ENCODE measurements around the gene ANKRD62.

DNA sequence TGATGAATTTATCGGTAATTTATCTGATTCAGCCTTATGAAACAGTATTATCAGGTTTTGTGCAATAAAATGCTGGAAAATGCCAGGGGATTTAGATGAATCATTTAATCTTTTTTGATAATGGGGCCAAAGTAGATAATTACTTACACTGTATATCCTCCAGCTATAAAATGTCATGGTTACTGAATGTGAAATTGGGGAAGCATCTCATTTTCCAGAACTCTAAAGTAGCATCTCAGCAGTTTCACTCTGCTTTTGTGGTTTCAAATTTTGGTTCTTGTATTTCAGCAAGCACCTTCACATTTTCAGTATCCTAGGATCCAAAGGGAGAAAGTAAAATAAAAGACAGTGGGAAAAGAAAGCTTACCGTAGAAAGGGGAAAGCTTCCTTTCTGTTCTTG, 12.8 kb downstream of the ANKRD62 start:
- TF ChIP-seq, protein P1, sequence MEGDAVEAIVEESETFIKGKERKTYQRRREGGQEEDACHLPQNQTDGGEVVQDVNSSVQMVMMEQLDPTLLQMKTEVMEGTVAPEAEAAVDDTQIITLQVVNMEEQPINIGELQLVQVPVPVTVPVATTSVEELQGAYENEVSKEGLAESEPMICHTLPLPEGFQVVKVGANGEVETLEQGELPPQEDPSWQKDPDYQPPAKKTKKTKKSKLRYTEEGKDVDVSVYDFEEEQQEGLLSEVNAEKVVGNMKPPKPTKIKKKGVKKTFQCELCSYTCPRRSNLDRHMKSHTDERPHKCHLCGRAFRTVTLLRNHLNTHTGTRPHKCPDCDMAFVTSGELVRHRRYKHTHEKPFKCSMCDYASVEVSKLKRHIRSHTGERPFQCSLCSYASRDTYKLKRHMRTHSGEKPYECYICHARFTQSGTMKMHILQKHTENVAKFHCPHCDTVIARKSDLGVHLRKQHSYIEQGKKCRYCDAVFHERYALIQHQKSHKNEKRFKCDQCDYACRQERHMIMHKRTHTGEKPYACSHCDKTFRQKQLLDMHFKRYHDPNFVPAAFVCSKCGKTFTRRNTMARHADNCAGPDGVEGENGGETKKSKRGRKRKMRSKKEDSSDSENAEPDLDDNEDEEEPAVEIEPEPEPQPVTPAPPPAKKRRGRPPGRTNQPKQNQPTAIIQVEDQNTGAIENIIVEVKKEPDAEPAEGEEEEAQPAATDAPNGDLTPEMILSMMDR (IDR thresholded peaks at IDR 0.05; ENCODE audit: low read depth, low read length) = no peak
- no peak for TF ChIP-seq EZH2phosphoT487 (IDR thresholded peaks at IDR 0.05; ENCODE audit: low read depth)

All from OCI-LY3 (cell line).